Panc1 (cell line): Measurements from ENCODE around the gene PITX2. TPM values are rescaled to one million over a fixed set of nuclear protein-coding genes. Genes with fewer than 3 reads are reported as not detected.

Experiments used
- ATAC-seq: fragments of 200-7000 bp; cut with Tn5 transposase; 2 replicates; pipeline ENCODE4 v1.9.1; 2020; ENCODE audit warnings: mild to moderate bottlenecking, moderate library complexity
- BruUV-seq: library from RNA; stranded (reverse); fragments of 400-500 nt; replicated peaks from 2 replicates; lab custom pipeline; 2021; lab: Mats Ljungman, UMichigan
- CTCF ChIA-PET: fragments of 300-600 bp; sonication (Branson Sonifier 250); formaldehyde crosslinking; loops from one replicate; lab custom pipeline; 2022; ENCODE audit warnings: antibody characterized with exemption; lab: Charles Lee
- POLR2A ChIA-PET: fragments of 300-600 bp; sonication (Branson Sonifier 250); formaldehyde crosslinking; loops from one replicate; lab custom pipeline; 2022; ENCODE audit warnings: antibody characterized with exemption; lab: Charles Lee
- DNase-seq: peaks from one replicate; pipeline ENCODE4 v3.0.0-alpha.2; 2010; ENCODE audit warnings: low read depth, low spot score
- H3K27ac ChIP-seq: 2 replicates; pipeline ENCODE4 v1.5.1; 2011; ENCODE audit warnings: mild to moderate bottlenecking, low read length, inconsistent platforms
- H3K27me3 ChIP-seq: fragments of 200-500 bp; sonication (Bioruptor generic); 2 replicates; pipeline ENCODE4 v1.6.0; 2014; ENCODE audit warnings: low read length, inconsistent platforms; ENCODE audit not compliant: control insufficient read depth, insufficient read depth
- H3K36me3 ChIP-seq: fragments of 200-500 bp; sonication (Bioruptor generic); 2 replicates; pipeline ENCODE4 v1.5.1; 2014; ENCODE audit warnings: inconsistent platforms, mild to moderate bottlenecking, low read length, moderate library complexity; ENCODE audit not compliant: control insufficient read depth, insufficient read depth
- H3K4me1 ChIP-seq: 2 replicates; pipeline ENCODE4 v1.5.1; 2011; ENCODE audit warnings: inconsistent platforms, mild to moderate bottlenecking, low read length, moderate library complexity; ENCODE audit not compliant: control insufficient read depth, insufficient read depth
- H3K4me3 ChIP-seq, 2 experiments: 2 replicates each; pipeline ENCODE4 v1.5.1; 2011 to 2012; ENCODE audit warnings: low read depth in 2 of 2, low read length in 2 of 2, mild to moderate bottlenecking in 2 of 2, inconsistent platforms in 1 of 2, moderate library complexity in 1 of 2
- H3K9me3 ChIP-seq: fragments of 200-500 bp; sonication (Bioruptor generic); 2 replicates; pipeline ENCODE4 v1.5.1; 2014; ENCODE audit warnings: low read depth, mild to moderate bottlenecking, inconsistent platforms, low read length, moderate library complexity; ENCODE audit not compliant: control insufficient read depth, insufficient read depth
- CTCF ChIP-seq: fragments of 450-650 bp; IDR thresholded peaks from 2 replicates; pipeline ENCODE4 v1.5.1; 2017; ENCODE audit warnings: mild to moderate bottlenecking
- POLR2AphosphoS5 ChIP-seq: IDR thresholded peaks from 2 replicates; pipeline ENCODE4 v1.6.1; 2012; ENCODE audit warnings: mild to moderate bottlenecking, low read depth, low read length, moderate library complexity
- REST ChIP-seq, 2 experiments: IDR thresholded peaks; 2 replicates each; pipeline ENCODE4 v1.6.1; 2011 to 2012; ENCODE audit warnings: low read depth in 2 of 2, control low read depth in 1 of 2, low read length in 1 of 2, mild to moderate bottlenecking in 1 of 2, moderate library complexity in 1 of 2; ENCODE audit not compliant: insufficient read depth in 1 of 2
- SIN3A ChIP-seq: IDR thresholded peaks from 2 replicates; pipeline ENCODE4 v1.6.1; 2012; ENCODE audit warnings: low read depth, mild to moderate bottlenecking, low read length, moderate library complexity, borderline replicate concordance; ENCODE audit not compliant: insufficient read depth
- TCF7L2 ChIP-seq: IDR thresholded peaks from 2 replicates; pipeline ENCODE4 v1.6.1; 2011; ENCODE audit warnings: mild to moderate bottlenecking, low read depth, low read length, inconsistent platforms
- in situ Hi-C: cut with HindIII; loops from 2 replicates; pipeline ENCODE4 v1.10.0; 2016; ENCODE audit warnings: low sequenced_read_pairs, low pct_unique_long_range_greater_than_20kb
- intact Hi-C: fragments of 100-400 bp; cut with micrococcal nuclease; formaldehyde crosslinking; loops from one replicate; pipeline ENCODE4 v1.10.0; 2022; ENCODE audit not compliant: unreplicated experiment
- total RNA-seq: library from RNA; stranded (reverse); gene quantifications from one replicate; pipeline ENCODE4 v1.2.1, GENCODE V29; 2021; ENCODE audit not compliant: unreplicated experiment

The PITX2 gene
- total RNA-seq, 1 experiment from 2014 or later, result 0.44 TPM

- Histone ChIP-seq H3K4me3 (no peak overlapping the region), H3K9me3 (no peaks in the 10 kb centered on the region), H3K27me3 (no peaks in the 10 kb centered on the region), H3K27ac (no peak overlapping the region), H3K36me3 (no peaks in the 10 kb centered on the region), H3K4me1 (no peaks in the 10 kb centered on the region)
- DNase-seq (no peak), ATAC-seq (no peak)
- ChIA-PET POLR2A (no interaction called here), CTCF (no interaction called here)
- TF ChIP-seq POLR2AphosphoS5 (no peak), CTCF (no peak), SIN3A (no peak), TCF7L2 (no peak), REST (IDR thresholded peaks at IDR 0.05; ENCODE audit: insufficient read depth in 1 of 2, low read depth in 2 of 2, low read length in 1 of 2) (no peak)
- BruUV-seq, result no TSS peak
- in situ Hi-C loops, result no loop called here
- intact Hi-C loops, result no loop called here
Observed at GRCh38 chr4:110635163-110635865, 12.4 kb upstream of the PITX2 start.

- Histone ChIP-seq H3K9me3 (no peaks in the 10 kb centered on the region), H3K36me3 (no peaks in the 10 kb centered on the region), H3K4me3 (no peak overlapping the region), H3K27ac (no peak overlapping the region), H3K4me1 (no peaks in the 10 kb centered on the region), H3K27me3 (no peaks in the 10 kb centered on the region)
- CTCF ChIA-PET, result no interaction called here
- intact Hi-C loops, result loop anchor here (5.0 kb wide), 3 partner anchors 323 to 818 kb away; no protein-coding TSS in a partner anchor
- DNase-seq, result no peak
- POLR2A ChIA-PET, result no interaction called here
- in situ Hi-C loops, result no loop called here
- no TSS peak for BruUV-seq
- no peak for ATAC-seq
- TF ChIP-seq REST (IDR thresholded peaks at IDR 0.05; ENCODE audit: insufficient read depth in 1 of 2, low read depth in 2 of 2, low read length in 1 of 2) (no peak), POLR2AphosphoS5 (no peak), TCF7L2 (no peak), CTCF (no peak), SIN3A (no peak)
Observed at GRCh38 chr4:110634350-110635162, 11.7 kb upstream of the PITX2 start.
